Loucy (cell line): ENCODE measurements around the gene SH3PXD2A.

Experiments used
- H2AFZ ChIP-seq: fragments of 200-600 bp; sonication (generic); 2 replicates; pipeline ENCODE4 v1.6.0; 2016; ENCODE audit warnings: antibody characterized with exemption, mild to moderate bottlenecking, low read length, moderate library complexity
- H3F3A ChIP-seq: fragments of 200-600 bp; 2 replicates; pipeline ENCODE4 v1.6.0; 2016; ENCODE audit warnings: antibody characterized with exemption, low read depth, mild to moderate bottlenecking
- H3K27me3 ChIP-seq: fragments of 200-600 bp; sonication (generic); 2 replicates; pipeline ENCODE4 v1.6.1; 2014; ENCODE audit warnings: low read length, mild to moderate bottlenecking; ENCODE audit not compliant: insufficient read depth, poor library complexity, severe bottlenecking
- H3K36me3 ChIP-seq: fragments of 200-600 bp; sonication (generic); 2 replicates; pipeline ENCODE4 v1.6.1; 2016; ENCODE audit warnings: low read length; ENCODE audit not compliant: insufficient read depth
- H3K4me1 ChIP-seq: fragments of 200-600 bp; sonication (generic); 2 replicates; pipeline ENCODE4 v1.5.1; 2014; ENCODE audit warnings: low read length, mild to moderate bottlenecking; ENCODE audit not compliant: insufficient read depth, poor library complexity, severe bottlenecking
- H3K4me2 ChIP-seq: fragments of 200-600 bp; sonication (generic); 2 replicates; pipeline ENCODE4 v1.6.0; 2014; ENCODE audit warnings: antibody characterized with exemption, low read length, low read depth, mild to moderate bottlenecking; ENCODE audit not compliant: poor library complexity, severe bottlenecking
- H3K4me3 ChIP-seq: fragments of 200-600 bp; sonication (generic); 2 replicates; pipeline ENCODE4 v1.5.1; 2014; ENCODE audit warnings: low read length, mild to moderate bottlenecking, mixed read lengths; ENCODE audit not compliant: poor library complexity, severe bottlenecking
- H3K79me2 ChIP-seq: fragments of 200-600 bp; sonication (generic); 2 replicates; pipeline ENCODE4 v1.6.1; 2014; ENCODE audit warnings: low read length; ENCODE audit not compliant: insufficient read depth
- H3K9ac ChIP-seq: fragments of 200-600 bp; sonication (generic); 2 replicates; pipeline ENCODE4 v1.6.0; 2014; ENCODE audit warnings: mild to moderate bottlenecking, low read depth, low read length, moderate library complexity; ENCODE audit not compliant: poor library complexity, severe bottlenecking
- H3K9me2 ChIP-seq: fragments of 200-600 bp; sonication (generic); replicated peaks from 2 replicates; pipeline ENCODE4 v1.6.1; 2016; ENCODE audit warnings: low read depth, low read length, mixed read lengths
- H3K9me3 ChIP-seq: fragments of 200-600 bp; sonication (generic); 2 replicates; pipeline ENCODE4 v1.6.1; 2014; ENCODE audit warnings: mild to moderate bottlenecking, antibody characterized with exemption, low read length, low read depth; ENCODE audit not compliant: insufficient read depth
- H4K20me1 ChIP-seq: fragments of 200-600 bp; sonication (generic); 2 replicates; pipeline ENCODE4 v1.6.0; 2014; ENCODE audit warnings: antibody characterized with exemption, low read length, mild to moderate bottlenecking; ENCODE audit not compliant: insufficient read depth, poor library complexity, severe bottlenecking
- EZH2phosphoT487 ChIP-seq: fragments of 200-600 bp; IDR thresholded peaks from 2 replicates; pipeline ENCODE4 v1.6.1; 2018; ENCODE audit warnings: antibody characterized with exemption, mild to moderate bottlenecking, moderate library complexity, borderline replicate concordance
- TF ChIP-seq, protein P1 (sequence below): fragments of 200-600 bp; sonication (generic); conservative IDR thresholded peaks from 2 replicates; pipeline ENCODE4 v1.5.1; 2014; ENCODE audit warnings: mild to moderate bottlenecking, antibody characterized with exemption, low read length

The SH3PXD2A gene

DNA sequence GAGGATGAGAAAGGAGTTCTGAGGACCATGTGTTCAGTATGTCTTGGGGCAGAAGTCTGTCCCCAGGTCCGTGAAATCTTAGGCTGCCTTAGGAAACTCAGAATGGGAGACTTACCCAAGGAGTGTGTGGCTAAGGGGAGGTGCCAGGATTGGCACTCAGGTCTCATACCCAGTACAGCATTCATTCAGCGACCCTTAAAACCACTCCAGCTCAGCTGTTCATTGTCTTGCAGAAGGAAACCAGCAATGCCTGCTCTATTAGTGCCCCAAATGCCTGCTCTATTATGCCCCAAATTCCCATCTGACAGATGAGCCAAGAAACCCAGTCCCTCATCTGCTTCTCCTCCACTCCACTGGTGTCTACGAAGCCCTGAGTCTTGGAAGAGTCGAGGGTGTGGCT, 214.1 kb downstream of the SH3PXD2A start:
- H3F3A ChIP-seq, result no peaks in the 10 kb centered on the region
- H3K9me2 ChIP-seq, result no peaks in the 10 kb centered on the region
- H3K4me1 ChIP-seq, result no peaks in the 10 kb centered on the region
- no peak overlapping the region for H2AFZ ChIP-seq
- no peak for TF ChIP-seq EZH2phosphoT487
- TF ChIP-seq, protein P1, sequence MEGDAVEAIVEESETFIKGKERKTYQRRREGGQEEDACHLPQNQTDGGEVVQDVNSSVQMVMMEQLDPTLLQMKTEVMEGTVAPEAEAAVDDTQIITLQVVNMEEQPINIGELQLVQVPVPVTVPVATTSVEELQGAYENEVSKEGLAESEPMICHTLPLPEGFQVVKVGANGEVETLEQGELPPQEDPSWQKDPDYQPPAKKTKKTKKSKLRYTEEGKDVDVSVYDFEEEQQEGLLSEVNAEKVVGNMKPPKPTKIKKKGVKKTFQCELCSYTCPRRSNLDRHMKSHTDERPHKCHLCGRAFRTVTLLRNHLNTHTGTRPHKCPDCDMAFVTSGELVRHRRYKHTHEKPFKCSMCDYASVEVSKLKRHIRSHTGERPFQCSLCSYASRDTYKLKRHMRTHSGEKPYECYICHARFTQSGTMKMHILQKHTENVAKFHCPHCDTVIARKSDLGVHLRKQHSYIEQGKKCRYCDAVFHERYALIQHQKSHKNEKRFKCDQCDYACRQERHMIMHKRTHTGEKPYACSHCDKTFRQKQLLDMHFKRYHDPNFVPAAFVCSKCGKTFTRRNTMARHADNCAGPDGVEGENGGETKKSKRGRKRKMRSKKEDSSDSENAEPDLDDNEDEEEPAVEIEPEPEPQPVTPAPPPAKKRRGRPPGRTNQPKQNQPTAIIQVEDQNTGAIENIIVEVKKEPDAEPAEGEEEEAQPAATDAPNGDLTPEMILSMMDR, result no peak
- no peak overlapping the region for H3K4me2 ChIP-seq
- H3K9ac ChIP-seq, result no peak overlapping the region
- H3K79me2 ChIP-seq, result no peaks in the 10 kb centered on the region
- no peaks in the 10 kb centered on the region for H3K27me3 ChIP-seq
- H4K20me1 ChIP-seq, result no peaks in the 10 kb centered on the region
- no peaks in the 10 kb centered on the region for H3K9me3 ChIP-seq
- H3K36me3 ChIP-seq, result no peaks in the 10 kb centered on the region
- H3K4me3 ChIP-seq, result no peak overlapping the region

- no peaks in the 10 kb centered on the region for H4K20me1 ChIP-seq
- H3F3A ChIP-seq, result no peaks in the 10 kb centered on the region
- H3K9ac ChIP-seq, result no peak overlapping the region
Measured at GRCh38 chr10:103640436-103641181, 214.8 kb downstream of the SH3PXD2A start.

DNA sequence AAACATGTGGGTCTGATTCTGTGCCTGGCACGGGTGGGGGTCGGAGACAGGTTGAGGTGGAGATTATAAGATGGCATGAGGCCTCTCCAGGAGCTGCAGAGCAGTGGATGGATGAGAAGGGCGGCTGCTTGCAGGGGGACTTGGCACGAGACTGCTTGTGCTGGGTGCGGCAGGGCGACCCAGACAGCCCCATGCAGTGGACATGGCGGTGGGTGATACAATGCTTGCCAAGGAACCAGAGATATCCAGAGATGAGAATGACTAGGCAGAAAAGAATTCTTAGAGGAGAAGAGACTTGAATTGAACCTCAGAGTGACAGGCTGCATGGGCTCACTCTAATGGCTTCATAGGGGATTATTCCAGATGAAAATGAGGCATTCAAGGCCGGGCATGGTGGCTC, 216.4 kb downstream of the SH3PXD2A start:
- Histone ChIP-seq H3K79me2 (no peaks in the 10 kb centered on the region), H3K4me3 (no peak overlapping the region), H3K4me1 (no peaks in the 10 kb centered on the region), H3K4me2 (no peak overlapping the region), H4K20me1 (no peaks in the 10 kb centered on the region), H3K9ac (no peak overlapping the region), H3K9me2 (no peaks in the 10 kb centered on the region), H2AFZ (no peak overlapping the region), H3K9me3 (no peaks in the 10 kb centered on the region), H3F3A (no peaks in the 10 kb centered on the region), H3K27me3 (no peaks in the 10 kb centered on the region), H3K36me3 (no peaks in the 10 kb centered on the region)
- TF ChIP-seq, protein P1, result no peak
- TF ChIP-seq EZH2phosphoT487, result no peak

More at GRCh38 chr10:103640436-103641181, 214.8 kb downstream of the SH3PXD2A start:
- H3K4me1 ChIP-seq, result no peaks in the 10 kb centered on the region
- no peak overlapping the region for H3K4me3 ChIP-seq
- H3K4me2 ChIP-seq, result no peak overlapping the region
- no peaks in the 10 kb centered on the region for H3K9me2 ChIP-seq
- TF ChIP-seq, protein P1, result no peak
- no peak for TF ChIP-seq EZH2phosphoT487
- no peaks in the 10 kb centered on the region for H3K36me3 ChIP-seq
- no peaks in the 10 kb centered on the region for H3K27me3 ChIP-seq
- H3K79me2 ChIP-seq, result no peaks in the 10 kb centered on the region
- H3K9me3 ChIP-seq, result no peaks in the 10 kb centered on the region
- H2AFZ ChIP-seq, result no peak overlapping the region
